ENCODE results near the gene BIN1. TPM values are rescaled to one million over a fixed set of nuclear protein-coding genes. Genes with fewer than 3 reads are reported as not detected.

BIN1 gene
- total RNA-seq, 1 experiment from 2014 or later = 31.8 TPM

GRCh38 chr2:127046579-127046978, 60.4 kb downstream of the BIN1 start:
- Histone ChIP-seq H3K4me1 (ENCODE audit: control insufficient read depth in 1 of 2, insufficient read depth in 2 of 2, low read length in 2 of 2) (peaks cover 0 to 15% of the 10 kb centered on the region in 2 experiments; a peak in 1 of 4 replicates), H4K20me1 (ENCODE audit: insufficient read depth) (no peaks in the 10 kb centered on the region), H3K27me3 (ENCODE audit: insufficient read depth, low read length) (no peaks in the 10 kb centered on the region), H3K79me2 (ENCODE audit: insufficient read depth, low read length) (no peaks in the 10 kb centered on the region), H3K9ac (ENCODE audit: low read length) (no peak overlapping the region), H3K36me3 (ENCODE audit: control insufficient read depth in 1 of 2, insufficient read depth in 2 of 2, low read length in 2 of 2) (no peaks in the 10 kb centered on the region), H3K9me3 (ENCODE audit: control insufficient read depth in 1 of 2, insufficient read depth in 1 of 2, low read depth in 1 of 2, low read length in 2 of 2) (no peaks in the 10 kb centered on the region), H3K9me2 (ENCODE audit: insufficient read depth) (no peaks in the 10 kb centered on the region), H3K4me2 (ENCODE audit: low read length) (no peak overlapping the region), H2AFZ (ENCODE audit: low read depth, low read length, poor library complexity, severe bottlenecking) (no peak overlapping the region), H3K27ac (ENCODE audit: low read depth, low read length) (no peak overlapping the region), H3K4me3 (replicated peaks in 1 of 2; ENCODE audit: low read depth in 1 of 2, low read length in 2 of 2) (no peak overlapping the region)
- POLR2A ChIA-PET = no interaction called here
- no TSS peak for BruUV-seq (replicated peaks)
- RAD21 ChIA-PET (ENCODE audit: low non-redundant PET in 1 of 2, low total read pairs in 2 of 2, uncharacterized antibody in 2 of 2, unreplicated experiment in 2 of 2) = no interaction called here
- CTCF ChIA-PET = interaction anchor here (0.6 kb wide), 1 partner anchor 990 kb away, joined by 3 read pairs; no protein-coding TSS in a partner anchor
- intact Hi-C loops (cut with micrococcal nuclease) = no loop called here
- no peak for DNase-seq (ENCODE audit: low read depth, low spot score)
- no peak for ATAC-seq
- TF ChIP-seq CEBPB (IDR thresholded peaks at IDR 0.05; ENCODE audit: low read depth) (no peak), SRF (IDR thresholded peaks at IDR 0.05; ENCODE audit: low read depth) (no peak), SP1 (IDR thresholded peaks at IDR 0.05; ENCODE audit: low read depth) (no peak), MAX (IDR thresholded peaks at IDR 0.05) (peak; percentile 73; the same call in 1 of the 2 replicates), EZH2 (IDR thresholded peaks at IDR 0.05) (no peak)
- TF ChIP-seq, protein P1, sequence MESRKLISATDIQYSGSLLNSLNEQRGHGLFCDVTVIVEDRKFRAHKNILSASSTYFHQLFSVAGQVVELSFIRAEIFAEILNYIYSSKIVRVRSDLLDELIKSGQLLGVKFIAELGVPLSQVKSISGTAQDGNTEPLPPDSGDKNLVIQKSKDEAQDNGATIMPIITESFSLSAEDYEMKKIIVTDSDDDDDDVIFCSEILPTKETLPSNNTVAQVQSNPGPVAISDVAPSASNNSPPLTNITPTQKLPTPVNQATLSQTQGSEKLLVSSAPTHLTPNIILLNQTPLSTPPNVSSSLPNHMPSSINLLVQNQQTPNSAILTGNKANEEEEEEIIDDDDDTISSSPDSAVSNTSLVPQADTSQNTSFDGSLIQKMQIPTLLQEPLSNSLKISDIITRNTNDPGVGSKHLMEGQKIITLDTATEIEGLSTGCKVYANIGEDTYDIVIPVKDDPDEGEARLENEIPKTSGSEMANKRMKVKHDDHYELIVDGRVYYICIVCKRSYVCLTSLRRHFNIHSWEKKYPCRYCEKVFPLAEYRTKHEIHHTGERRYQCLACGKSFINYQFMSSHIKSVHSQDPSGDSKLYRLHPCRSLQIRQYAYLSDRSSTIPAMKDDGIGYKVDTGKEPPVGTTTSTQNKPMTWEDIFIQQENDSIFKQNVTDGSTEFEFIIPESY (IDR thresholded peaks at IDR 0.05; ENCODE audit: extremely low read depth, insufficient replicate concordance, low read length) = no peak

- DNase-seq (ENCODE audit: low read depth, low spot score) = no peak
- Histone ChIP-seq H3K79me2 (ENCODE audit: insufficient read depth, low read length) (no peaks in the 10 kb centered on the region), H2AFZ (ENCODE audit: low read depth, low read length, poor library complexity, severe bottlenecking) (no peak overlapping the region), H3K4me2 (ENCODE audit: low read length) (no peak overlapping the region), H4K20me1 (ENCODE audit: insufficient read depth) (no peaks in the 10 kb centered on the region), H3K9ac (ENCODE audit: low read length) (no peak overlapping the region), H3K27ac (ENCODE audit: low read depth, low read length) (no peak overlapping the region), H3K27me3 (ENCODE audit: insufficient read depth, low read length) (no peaks in the 10 kb centered on the region), H3K36me3 (ENCODE audit: control insufficient read depth in 1 of 2, insufficient read depth in 2 of 2, low read length in 2 of 2) (no peaks in the 10 kb centered on the region), H3K9me3 (ENCODE audit: control insufficient read depth in 1 of 2, insufficient read depth in 1 of 2, low read depth in 1 of 2, low read length in 2 of 2) (no peaks in the 10 kb centered on the region), H3K4me3 (replicated peaks in 1 of 2; ENCODE audit: low read depth in 1 of 2, low read length in 2 of 2) (no peak overlapping the region), H3K4me1 (ENCODE audit: control insufficient read depth in 1 of 2, insufficient read depth in 2 of 2, low read length in 2 of 2) (peaks cover 0 to 9% of the 10 kb centered on the region in 2 experiments; a peak in 1 of 4 replicates), H3K9me2 (ENCODE audit: insufficient read depth) (no peaks in the 10 kb centered on the region)
- ChIA-PET RAD21 (ENCODE audit: low non-redundant PET in 1 of 2, low total read pairs in 2 of 2, uncharacterized antibody in 2 of 2, unreplicated experiment in 2 of 2) (no interaction called here), POLR2A (no interaction called here), CTCF (no interaction called here)
- TF ChIP-seq SP1 (IDR thresholded peaks at IDR 0.05; ENCODE audit: low read depth) (no peak), JUND (IDR thresholded peaks at IDR 0.05) (no peak), SIN3A (IDR thresholded peaks at IDR 0.05; ENCODE audit: low read depth) (no peak), CBX3 (IDR thresholded peaks at IDR 0.05; ENCODE audit: low read depth) (no peak)
- no peak for ATAC-seq
- no TSS peak for BruUV-seq (replicated peaks)
- intact Hi-C loops (cut with micrococcal nuclease) = no loop called here
These were observed 61.0 kb downstream of the BIN1 start for GRCh38 chr2:127045792-127046501.
